ENCODE measurements around the gene GSE1. TPM values are rescaled to one million over a fixed set of nuclear protein-coding genes. Genes with fewer than 3 reads are reported as not detected.

GSE1 gene
- total and polyA plus RNA-seq, 9 of the 15 experiments (the other 6 are each of a cell fraction or from before 2014, with no cell fraction given): 12.2 to 244 (median 57.9) TPM

DNA sequence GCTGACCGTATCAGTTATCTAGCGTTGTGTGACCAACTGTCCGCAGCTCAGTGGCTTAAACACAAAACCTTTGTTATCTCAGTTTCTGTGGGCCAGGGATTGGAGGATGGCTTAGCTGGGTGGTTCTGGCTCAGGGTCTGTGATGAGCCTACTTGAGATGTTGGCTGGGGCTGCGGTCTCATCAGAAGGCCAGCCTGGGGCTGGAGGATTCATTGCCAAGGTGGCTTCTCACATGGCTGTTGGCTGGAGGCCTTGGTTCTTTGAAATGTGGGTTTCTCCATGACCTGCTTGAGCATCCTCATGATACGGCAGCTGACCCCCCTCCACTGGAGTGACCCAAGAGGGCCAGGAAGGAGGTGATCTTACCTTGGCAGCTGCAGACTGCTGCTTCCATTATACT, 16.7 kb downstream of the GSE1 start:
- H3K4me2 ChIP-seq (ENCODE audit: insufficient read depth, low read length): no peak overlapping the region
- peaks cover 11% of the 10 kb centered on the region for H3K9me1 ChIP-seq (ENCODE audit: control insufficient read depth, insufficient read depth, low read length)
- CTCF ChIA-PET (ENCODE audit: low intra/inter-chr PET ratio): no interaction called here
- no peak for DNase-seq (ENCODE audit: extremely low read depth in 1 of 4, low spot score in 3 of 4)
- no peak overlapping the region for H2AFZ ChIP-seq (ENCODE audit: low read depth, low read length)
- no peak overlapping the region for H3K9ac ChIP-seq (ENCODE audit: insufficient read depth in 1 of 2, low read depth in 2 of 2, low read length in 2 of 2)
- no peaks in the 10 kb centered on the region for H3K27me3 ChIP-seq (ENCODE audit: control insufficient read depth in 2 of 2, insufficient read depth in 2 of 2, low read length in 2 of 2)
- H3K4me3 ChIP-seq: no peak overlapping the region
- WGBS (ENCODE audit: insufficient coverage, low coverage, missing lambda C conversion rate): 68% methylated on average over 5 of the region's 5 CpGs
- no TSS peak for BruUV-seq (replicated peaks)
- H3K9me3 ChIP-seq (replicated peaks; ENCODE audit: control insufficient read depth, insufficient read depth, low read depth, low read length): peaks cover 5% of the 10 kb centered on the region; the same call in 1 of the 2 replicates
- peaks cover 73% of the 10 kb centered on the region for H4K20me1 ChIP-seq (replicated peaks; ENCODE audit: control insufficient read depth, insufficient read depth, low read length)
- peak; percentile 23 for FAIRE-seq
- POLR2A ChIA-PET: interaction anchor here (0.5 to 1.0 kb wide), 4 partner anchors 8 to 168 kb away, joined by 3 to 6 read pairs (median 4); no protein-coding TSS in a partner anchor
- peaks cover 97% of the 10 kb centered on the region; the same call in 2 of the 3 replicates for H3K36me3 ChIP-seq (ENCODE audit: control insufficient read depth, insufficient read depth, low read length)
- H3K79me2 ChIP-seq (ENCODE audit: control insufficient read depth, insufficient read depth, low read length): peaks cover 99% of the 10 kb centered on the region
- no peak for ATAC-seq
- peak; percentile 52 for TF ChIP-seq ZFP36 (IDR thresholded peaks at IDR 0.05; ENCODE audit: low read depth, low read length, partially characterized antibody)
- peak in 1 of 2 experiments; percentile 77; a peak in 2 of 3 replicates for TF ChIP-seq CBX3 (IDR thresholded peaks at IDR 0.05; ENCODE audit: borderline replicate concordance in 1 of 2, low read length in 2 of 2)
- no peak for TF ChIP-seq FIP1L1 (IDR thresholded peaks at IDR 0.05; ENCODE audit: low read depth, low read length, poor library complexity, severe bottlenecking)
- TF ChIP-seq OTX1 (CRISPR knock-in tag; IDR thresholded peaks at IDR 0.05): no peak
- TF ChIP-seq TRIM24 (IDR thresholded peaks at IDR 0.05): peak in 1 of 2 experiments; percentile 13; a peak in 1 of 4 replicates
- TF ChIP-seq, protein P1, sequence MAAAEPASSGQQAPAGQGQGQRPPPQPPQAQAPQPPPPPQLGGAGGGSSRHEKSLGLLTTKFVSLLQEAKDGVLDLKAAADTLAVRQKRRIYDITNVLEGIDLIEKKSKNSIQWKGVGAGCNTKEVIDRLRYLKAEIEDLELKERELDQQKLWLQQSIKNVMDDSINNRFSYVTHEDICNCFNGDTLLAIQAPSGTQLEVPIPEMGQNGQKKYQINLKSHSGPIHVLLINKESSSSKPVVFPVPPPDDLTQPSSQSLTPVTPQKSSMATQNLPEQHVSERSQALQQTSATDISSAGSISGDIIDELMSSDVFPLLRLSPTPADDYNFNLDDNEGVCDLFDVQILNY (CRISPR knock-in tag; IDR thresholded peaks at IDR 0.05): no peak
- no peak for TF ChIP-seq NCOR1 (IDR thresholded peaks at IDR 0.05)
- no peak for TF ChIP-seq BACH1 (tag; IDR thresholded peaks at IDR 0.05)
- 0 out of 2 replicates have a peak, but pooled peaks have one; percentile 31 for TF ChIP-seq TRIM28 (IDR thresholded peaks at IDR 0.05)
- TF ChIP-seq CHD2 (IDR thresholded peaks at IDR 0.05; ENCODE audit: low read depth, low read length): no peak
- no peak for TF ChIP-seq RBBP5 (IDR thresholded peaks at IDR 0.05; ENCODE audit: borderline replicate concordance, insufficient read depth, low read length, poor library complexity, severe bottlenecking)
- TF ChIP-seq ARNT (IDR thresholded peaks at IDR 0.05): no peak
- no peak for TF ChIP-seq BRF2 (IDR thresholded peaks at IDR 0.05; ENCODE audit: borderline replicate concordance, insufficient read depth, insufficient read length)
- in situ Hi-C loops (cut with MboI): no loop called here
- no peak overlapping the region for H3K27ac ChIP-seq (ENCODE audit: extremely low read depth, low read depth, low read length)
- H3K4me1 ChIP-seq (replicated peaks in 1 of 2; ENCODE audit: control insufficient read depth in 2 of 2, insufficient read depth in 2 of 2, low read length in 2 of 2): peaks cover 4 to 77% of the 10 kb centered on the region in 2 experiments; a peak in 2 of 5 replicates
- intact Hi-C loops (cut with micrococcal nuclease): no loop called here
